ENCODE results near the gene SMIM38.

GRCh38 chr11:69129647-69130046, 26.1 kb upstream of the SMIM38 start:
- no peak for TF ChIP-seq CTCF (IDR thresholded peaks at IDR 0.05 in 2 of 3, conservative IDR thresholded peaks at IDR 0.05 in 1 of 3; ENCODE audit: insufficient read depth in 2 of 3, low read depth in 1 of 3, low read length in 3 of 3)
- no peak for TF ChIP-seq MYBL2 (IDR thresholded peaks at IDR 0.05; ENCODE audit: low read depth)
- no peak for TF ChIP-seq MYBL2 (CRISPR knock-in tag; IDR thresholded peaks at IDR 0.05; ENCODE audit: borderline replicate concordance)
- no peak for TF ChIP-seq TFAM (CRISPR knock-in tag; conservative IDR thresholded peaks at IDR 0.05)
- TF ChIP-seq MYNN (IDR thresholded peaks at IDR 0.05): no peak
- TF ChIP-seq MYNN (CRISPR knock-in tag; IDR thresholded peaks at IDR 0.05): no peak
- no peak for TF ChIP-seq ZNF354B (CRISPR knock-in tag; IDR thresholded peaks at IDR 0.05)
- TF ChIP-seq HCFC1 (IDR thresholded peaks at IDR 0.05; ENCODE audit: low read depth, low read length): no peak
- TF ChIP-seq CREM (IDR thresholded peaks at IDR 0.05; ENCODE audit: low read depth): no peak
